PFSK-1 (cell line): ENCODE results near the gene CCL23.

Experiments used
- FOXP2 ChIP-seq: optimal IDR thresholded peaks from 2 replicates; pipeline ENCODE3; 2011; ENCODE audit warnings: borderline replicate concordance, control low read depth, inconsistent platforms; ENCODE audit not compliant: insufficient read depth; ENCODE audit errors: extremely low read length, extremely low read depth
- POLR2AphosphoS5 ChIP-seq: IDR thresholded peaks from 2 replicates; pipeline ENCODE4 v1.6.1; 2012; ENCODE audit warnings: low read depth, mild to moderate bottlenecking, control low read depth, low read length, moderate library complexity
- SIN3A ChIP-seq: IDR thresholded peaks from 2 replicates; pipeline ENCODE4 v1.6.1; 2012; ENCODE audit warnings: mild to moderate bottlenecking, low read length, moderate library complexity, borderline replicate concordance; ENCODE audit not compliant: insufficient read depth
- TAF1 ChIP-seq: IDR thresholded peaks from 2 replicates; pipeline ENCODE4 v1.6.1; 2012; ENCODE audit warnings: low read length, control low read depth, borderline replicate concordance; ENCODE audit not compliant: insufficient read depth
- TF ChIP-seq, protein P1 (sequence below), 2 experiments: IDR thresholded peaks; 2 replicates each; pipeline versions ENCODE4 v1.6.1 to v1.8.0; 2011 to 2012; ENCODE audit warnings: low read depth in 2 of 2, low read length in 2 of 2, control low read depth in 1 of 2, inconsistent platforms in 1 of 2, mild to moderate bottlenecking in 1 of 2, moderate library complexity in 1 of 2; ENCODE audit not compliant: insufficient read depth in 1 of 2

Gene CCL23

DNA sequence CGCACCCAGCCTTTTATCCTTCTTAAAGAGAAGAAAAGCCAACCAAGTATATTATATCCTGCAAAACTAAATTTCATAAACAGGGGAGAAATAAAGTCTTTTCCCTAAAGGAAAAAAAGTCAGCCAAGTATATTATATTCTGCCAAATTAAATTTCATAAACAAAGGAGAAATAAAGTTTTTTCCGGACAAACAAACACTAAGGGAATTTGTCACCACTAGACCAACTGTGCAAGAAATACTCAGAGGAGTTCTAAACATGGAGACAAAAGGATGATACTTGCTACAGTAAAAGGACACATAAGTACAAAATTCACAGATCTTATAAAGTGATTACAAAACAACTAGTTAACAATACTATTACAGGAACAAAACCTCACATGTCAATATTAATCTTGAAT is 31.9 kb upstream of the CCL23 start:
- TF ChIP-seq POLR2AphosphoS5, result no peak
- no peak for TF ChIP-seq TAF1
- no peak for TF ChIP-seq FOXP2
- TF ChIP-seq, protein P1, sequence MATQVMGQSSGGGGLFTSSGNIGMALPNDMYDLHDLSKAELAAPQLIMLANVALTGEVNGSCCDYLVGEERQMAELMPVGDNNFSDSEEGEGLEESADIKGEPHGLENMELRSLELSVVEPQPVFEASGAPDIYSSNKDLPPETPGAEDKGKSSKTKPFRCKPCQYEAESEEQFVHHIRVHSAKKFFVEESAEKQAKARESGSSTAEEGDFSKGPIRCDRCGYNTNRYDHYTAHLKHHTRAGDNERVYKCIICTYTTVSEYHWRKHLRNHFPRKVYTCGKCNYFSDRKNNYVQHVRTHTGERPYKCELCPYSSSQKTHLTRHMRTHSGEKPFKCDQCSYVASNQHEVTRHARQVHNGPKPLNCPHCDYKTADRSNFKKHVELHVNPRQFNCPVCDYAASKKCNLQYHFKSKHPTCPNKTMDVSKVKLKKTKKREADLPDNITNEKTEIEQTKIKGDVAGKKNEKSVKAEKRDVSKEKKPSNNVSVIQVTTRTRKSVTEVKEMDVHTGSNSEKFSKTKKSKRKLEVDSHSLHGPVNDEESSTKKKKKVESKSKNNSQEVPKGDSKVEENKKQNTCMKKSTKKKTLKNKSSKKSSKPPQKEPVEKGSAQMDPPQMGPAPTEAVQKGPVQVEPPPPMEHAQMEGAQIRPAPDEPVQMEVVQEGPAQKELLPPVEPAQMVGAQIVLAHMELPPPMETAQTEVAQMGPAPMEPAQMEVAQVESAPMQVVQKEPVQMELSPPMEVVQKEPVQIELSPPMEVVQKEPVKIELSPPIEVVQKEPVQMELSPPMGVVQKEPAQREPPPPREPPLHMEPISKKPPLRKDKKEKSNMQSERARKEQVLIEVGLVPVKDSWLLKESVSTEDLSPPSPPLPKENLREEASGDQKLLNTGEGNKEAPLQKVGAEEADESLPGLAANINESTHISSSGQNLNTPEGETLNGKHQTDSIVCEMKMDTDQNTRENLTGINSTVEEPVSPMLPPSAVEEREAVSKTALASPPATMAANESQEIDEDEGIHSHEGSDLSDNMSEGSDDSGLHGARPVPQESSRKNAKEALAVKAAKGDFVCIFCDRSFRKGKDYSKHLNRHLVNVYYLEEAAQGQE (IDR thresholded peaks at IDR 0.05; ENCODE audit: insufficient read depth in 1 of 2, low read depth in 2 of 2, low read length in 2 of 2), result no peak
- no peak for TF ChIP-seq SIN3A

DNA sequence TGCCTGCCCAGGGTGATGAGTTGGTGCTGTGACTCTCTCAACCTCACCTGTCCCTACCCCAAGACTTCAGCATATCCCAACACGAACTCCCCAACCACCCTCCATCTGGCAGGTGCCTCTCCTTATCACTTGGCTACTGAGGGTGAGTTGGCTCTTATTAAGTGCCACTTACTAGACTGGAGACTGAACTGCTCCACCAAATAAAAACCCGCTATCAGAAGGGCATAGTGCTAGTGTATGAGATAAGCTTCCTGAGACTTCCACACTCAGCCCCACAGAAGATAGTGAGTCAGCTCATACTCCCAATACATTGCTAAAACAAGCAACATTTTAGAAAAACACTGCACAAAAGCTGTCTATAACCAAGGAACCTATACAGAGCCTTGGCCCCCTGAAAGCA is 30.3 kb upstream of the CCL23 start:
- TF ChIP-seq, protein P1 (IDR thresholded peaks at IDR 0.05; ENCODE audit: insufficient read depth in 1 of 2, low read depth in 2 of 2, low read length in 2 of 2), result no peak
- TF ChIP-seq FOXP2 (no peak), SIN3A (no peak), POLR2AphosphoS5 (no peak), TAF1 (no peak)

DNA sequence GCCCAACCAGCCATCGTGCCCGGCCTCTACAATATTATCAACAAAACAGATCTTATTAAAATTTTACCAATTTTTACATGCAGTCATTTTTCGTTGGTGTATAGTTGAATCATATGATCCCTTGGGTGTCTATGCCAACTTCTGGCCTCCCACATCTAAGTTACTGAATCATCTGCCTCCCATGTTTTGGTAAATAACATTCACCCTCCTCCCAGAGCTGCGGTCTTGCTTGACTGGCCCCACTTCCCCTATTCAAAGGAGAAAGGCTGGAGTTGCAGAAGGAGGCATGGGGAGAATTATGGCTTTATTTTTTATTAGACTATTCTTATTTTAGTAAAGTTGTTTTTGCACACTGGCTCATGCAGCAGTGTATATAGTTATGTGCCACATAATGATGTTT is 18.5 kb upstream of the CCL23 start:
- TF ChIP-seq POLR2AphosphoS5 (no peak), TAF1 (no peak), SIN3A (no peak), FOXP2 (no peak)
- TF ChIP-seq, protein P1 (IDR thresholded peaks at IDR 0.05; ENCODE audit: insufficient read depth in 1 of 2, low read depth in 2 of 2, low read length in 2 of 2), result no peak

DNA sequence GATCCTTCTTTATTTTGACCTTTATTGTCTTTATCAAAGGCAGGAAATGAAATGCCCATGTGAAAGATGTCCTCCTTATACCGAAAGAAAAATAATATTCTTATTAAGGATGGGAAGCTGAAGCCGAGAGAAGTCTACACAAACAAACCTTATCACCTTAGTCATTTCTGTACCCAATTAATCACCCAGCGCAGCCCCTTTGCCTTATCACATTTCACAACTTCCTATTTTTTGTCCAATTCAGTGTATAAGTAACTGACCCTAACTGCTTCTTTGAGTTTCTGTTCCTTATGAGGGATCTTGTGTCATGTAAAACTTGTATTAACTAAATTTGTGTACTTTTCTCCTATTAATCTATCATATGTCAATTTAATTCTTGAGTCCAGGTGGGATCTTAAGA is 16.4 kb upstream of the CCL23 start:
- TF ChIP-seq FOXP2 (no peak), POLR2AphosphoS5 (no peak), TAF1 (no peak)
- TF ChIP-seq, protein P1 (IDR thresholded peaks at IDR 0.05; ENCODE audit: insufficient read depth in 1 of 2, low read depth in 2 of 2, low read length in 2 of 2), result no peak

DNA sequence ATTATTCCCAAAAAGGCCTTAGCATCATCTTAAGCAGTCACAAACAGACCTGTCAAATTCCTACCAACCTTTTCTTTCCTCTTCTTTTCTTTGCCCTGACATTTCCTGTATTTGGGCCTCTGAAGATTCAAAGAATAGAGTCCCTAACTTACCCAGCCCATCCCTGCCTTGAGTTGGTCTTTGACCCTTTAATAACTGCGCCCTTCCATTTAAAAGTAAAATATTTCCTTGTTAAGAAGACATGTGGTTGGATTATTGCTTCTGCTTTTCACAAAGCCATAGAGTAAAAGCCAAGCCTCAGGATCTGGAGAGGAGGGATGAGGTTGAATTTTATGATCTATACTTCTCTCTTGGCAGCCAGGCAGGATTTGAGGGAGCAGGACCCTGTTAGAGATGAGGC is 13.2 kb upstream of the CCL23 start:
- TF ChIP-seq FOXP2, result no peak
- TF ChIP-seq, protein P1 (IDR thresholded peaks at IDR 0.05; ENCODE audit: insufficient read depth in 1 of 2, low read depth in 2 of 2, low read length in 2 of 2), result no peak
- TF ChIP-seq SIN3A, result no peak
